Activated CD4-positive, alpha-beta T cell treated with anti-CD3 and anti-CD28 coated beads for 24 hours (primary cell): ENCODE measurements around the gene JPH3.
A peak's percentile ranks its signal among the peaks of the same experiment; 100 is the strongest.

ENCODE experiments used
- DNase-seq, 2 donors: peaks; one replicate each; pipeline ENCODE4 v3.0.0-alpha.2; 2020; ENCODE audit warnings: low read depth in 2 of 2

The JPH3 gene

GRCh38 chr16:87626905-87627304 is 24.6 kb downstream of the JPH3 start:
- no peak for DNase-seq

GRCh38 chr16:87627542-87628245 is 25.4 kb downstream of the JPH3 start:
- no peak for DNase-seq

- no peak for DNase-seq
These were observed 26.1 kb downstream of the JPH3 start for GRCh38 chr16:87628246-87628923.

GRCh38 chr16:87628940-87629339 is 26.6 kb downstream of the JPH3 start:
- no peak for DNase-seq

- no peak for DNase-seq
These were observed 28.8 kb downstream of the JPH3 start for GRCh38 chr16:87631067-87631466.

- DNase-seq: no peak
These were observed 32.1 kb downstream of the JPH3 start for GRCh38 chr16:87634411-87634810.

GRCh38 chr16:87635541-87636049 is 33.3 kb downstream of the JPH3 start:
- peak; percentile 64 to 65 for DNase-seq

GRCh38 chr16:87636050-87636684 is 33.9 kb downstream of the JPH3 start:
- DNase-seq: peak; percentile 76 to 83

- DNase-seq: no peak
These were observed 34.4 kb downstream of the JPH3 start for GRCh38 chr16:87636741-87637140.

- no peak for DNase-seq
These were observed 35.0 kb downstream of the JPH3 start for GRCh38 chr16:87637357-87637756.

- DNase-seq: no peak
These were observed 36.4 kb downstream of the JPH3 start for GRCh38 chr16:87638736-87639135.

GRCh38 chr16:87641721-87642120 is 39.4 kb downstream of the JPH3 start:
- no peak for DNase-seq

- DNase-seq: no peak
These were observed 40.2 kb downstream of the JPH3 start for GRCh38 chr16:87642491-87642890.

GRCh38 chr16:87644186-87644585 is 41.9 kb downstream of the JPH3 start:
- DNase-seq: no peak

- no peak for DNase-seq
These were observed 42.3 kb downstream of the JPH3 start for GRCh38 chr16:87644596-87644995.

GRCh38 chr16:87645802-87646201 is 43.5 kb downstream of the JPH3 start:
- DNase-seq: no peak

GRCh38 chr16:87647431-87648185 is 45.3 kb downstream of the JPH3 start:
- no peak for DNase-seq

- no peak for DNase-seq
These were observed 45.9 kb downstream of the JPH3 start for GRCh38 chr16:87648236-87648635.

GRCh38 chr16:87648698-87649487 is 46.6 kb downstream of the JPH3 start:
- no peak for DNase-seq

GRCh38 chr16:87652386-87652785 is 50.1 kb downstream of the JPH3 start:
- no peak for DNase-seq

GRCh38 chr16:87652799-87653198 is 50.5 kb downstream of the JPH3 start:
- DNase-seq: no peak
